HG03575 (cell line): Measurements from ENCODE around the gene G3BP1.
"Not testable (repeated sequence)": the region's sequence is repeated elsewhere in the genome, so short reads cannot be mapped to it uniquely, and the experiment has no call there.

Experiments used
- ATAC-seq: cut with Tn5 transposase; IDR thresholded peaks from one replicate; pipeline ENCODE4 v1.9.1; 2021; ENCODE audit not compliant: unreplicated experiment, insufficient number of reproducible peaks, low FRiP score; ENCODE audit errors: extremely low read depth

Gene G3BP1

GRCh38 chr5:151783664-151784063 is 11.9 kb downstream of the G3BP1 start:
- not testable (repeated sequence) for ATAC-seq

GRCh38 chr5:151784141-151784540 is 12.4 kb downstream of the G3BP1 start:
- no peak for ATAC-seq

GRCh38 chr5:151786468-151786867 is 14.7 kb downstream of the G3BP1 start:
- ATAC-seq: no peak

- ATAC-seq: no peak
These were observed 16.1 kb downstream of the G3BP1 start for GRCh38 chr5:151787817-151788216.

- no peak for ATAC-seq
These were observed 21.6 kb downstream of the G3BP1 start for GRCh38 chr5:151793358-151793757.

GRCh38 chr5:151795426-151795825 is 23.7 kb downstream of the G3BP1 start:
- no peak for ATAC-seq

GRCh38 chr5:151798674-151799073 is 26.9 kb downstream of the G3BP1 start:
- ATAC-seq: no peak

GRCh38 chr5:151799407-151799806 is 27.7 kb downstream of the G3BP1 start:
- ATAC-seq: no peak

GRCh38 chr5:151800532-151800931 is 28.8 kb downstream of the G3BP1 start:
- ATAC-seq: no peak

- no peak for ATAC-seq
These were observed 33.9 kb downstream of the G3BP1 start for GRCh38 chr5:151805414-151806223.

GRCh38 chr5:151808451-151809169 is 36.9 kb downstream of the G3BP1 start:
- no peak for ATAC-seq

- no peak for ATAC-seq
These were observed 38.7 kb downstream of the G3BP1 start for GRCh38 chr5:151810449-151810848.

GRCh38 chr5:151810897-151811296 is 39.1 kb downstream of the G3BP1 start:
- no peak for ATAC-seq

- ATAC-seq: no peak
These were observed 40.0 kb downstream of the G3BP1 start for GRCh38 chr5:151811593-151812321.

- ATAC-seq: no peak
These were observed 41.1 kb downstream of the G3BP1 start for GRCh38 chr5:151812757-151813309.

- no peak for ATAC-seq
These were observed 43.3 kb downstream of the G3BP1 start for GRCh38 chr5:151815051-151815450.

- no peak for ATAC-seq
These were observed 48.1 kb downstream of the G3BP1 start for GRCh38 chr5:151819830-151820229.

- ATAC-seq: no peak
These were observed 48.5 kb downstream of the G3BP1 start for GRCh38 chr5:151820271-151820670.

- ATAC-seq: no peak
These were observed 49.1 kb downstream of the G3BP1 start for GRCh38 chr5:151820903-151821302.
